Choroid plexus epithelial cell (primary cell): Measurements from ENCODE around the gene PARL.
"Not testable (repeated sequence)": the region's sequence is repeated elsewhere in the genome, so short reads cannot be mapped to it uniquely, and the experiment has no call there.

ENCODE experiments used
- DNase-seq: peaks from one replicate; pipeline ENCODE4 v3.0.0-alpha.2; 2010; ENCODE audit warnings: low read depth
- H3K4me3 ChIP-seq: 2 replicates; pipeline ENCODE4 v1.5.1; 2011; ENCODE audit warnings: low read depth, mild to moderate bottlenecking, control low read depth, low read length, moderate library complexity
- TF ChIP-seq, protein P1 (sequence below): conservative IDR thresholded peaks from 2 replicates; pipeline ENCODE4 v1.5.1; 2011; ENCODE audit warnings: low read depth, mild to moderate bottlenecking, control low read depth, inconsistent platforms, low read length, moderate library complexity

The PARL gene

DNA sequence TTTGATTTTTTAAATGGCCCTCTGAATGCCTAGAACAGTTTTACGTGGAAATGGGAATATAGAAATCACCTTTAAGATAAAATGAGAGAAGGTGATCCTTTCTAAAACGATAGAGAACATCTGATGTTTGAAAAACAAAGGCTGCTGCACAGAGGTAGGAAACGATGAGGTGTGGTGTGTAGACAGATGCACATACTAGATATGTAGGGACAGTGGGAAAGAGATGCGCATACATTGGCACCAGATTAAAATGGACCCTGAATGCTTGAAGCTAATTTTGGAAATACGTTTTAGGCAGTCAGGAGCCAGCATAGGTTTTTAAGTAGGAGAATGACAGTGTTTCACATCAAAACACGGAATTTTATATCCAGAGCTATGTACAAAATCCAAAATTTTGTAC lies 88.3 kb downstream of the PARL start:
- TF ChIP-seq, protein P1, sequence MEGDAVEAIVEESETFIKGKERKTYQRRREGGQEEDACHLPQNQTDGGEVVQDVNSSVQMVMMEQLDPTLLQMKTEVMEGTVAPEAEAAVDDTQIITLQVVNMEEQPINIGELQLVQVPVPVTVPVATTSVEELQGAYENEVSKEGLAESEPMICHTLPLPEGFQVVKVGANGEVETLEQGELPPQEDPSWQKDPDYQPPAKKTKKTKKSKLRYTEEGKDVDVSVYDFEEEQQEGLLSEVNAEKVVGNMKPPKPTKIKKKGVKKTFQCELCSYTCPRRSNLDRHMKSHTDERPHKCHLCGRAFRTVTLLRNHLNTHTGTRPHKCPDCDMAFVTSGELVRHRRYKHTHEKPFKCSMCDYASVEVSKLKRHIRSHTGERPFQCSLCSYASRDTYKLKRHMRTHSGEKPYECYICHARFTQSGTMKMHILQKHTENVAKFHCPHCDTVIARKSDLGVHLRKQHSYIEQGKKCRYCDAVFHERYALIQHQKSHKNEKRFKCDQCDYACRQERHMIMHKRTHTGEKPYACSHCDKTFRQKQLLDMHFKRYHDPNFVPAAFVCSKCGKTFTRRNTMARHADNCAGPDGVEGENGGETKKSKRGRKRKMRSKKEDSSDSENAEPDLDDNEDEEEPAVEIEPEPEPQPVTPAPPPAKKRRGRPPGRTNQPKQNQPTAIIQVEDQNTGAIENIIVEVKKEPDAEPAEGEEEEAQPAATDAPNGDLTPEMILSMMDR = no peak
- H3K4me3 ChIP-seq = no peak overlapping the region
- DNase-seq = no peak

DNA sequence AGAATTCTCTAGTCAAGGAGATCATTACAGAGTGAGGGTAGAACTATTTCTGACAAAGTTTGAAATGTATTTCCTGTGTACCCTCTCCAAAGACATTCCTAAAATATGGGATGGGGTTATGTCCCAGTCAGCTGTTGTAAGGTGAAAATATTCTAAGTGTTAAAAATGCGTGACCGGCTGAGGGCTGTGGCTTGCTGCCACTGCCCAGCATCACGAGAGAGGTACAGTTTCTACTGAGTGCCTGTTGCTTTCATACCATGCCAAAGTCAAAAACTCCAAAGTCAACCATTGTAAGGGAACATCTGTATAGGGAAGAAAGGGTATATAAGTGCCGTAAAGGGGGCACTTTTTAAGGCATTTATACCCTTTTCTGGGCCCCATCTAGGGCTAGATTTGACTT lies 90.2 kb downstream of the PARL start:
- no peak for DNase-seq
- TF ChIP-seq, protein P1 = no peak

DNA sequence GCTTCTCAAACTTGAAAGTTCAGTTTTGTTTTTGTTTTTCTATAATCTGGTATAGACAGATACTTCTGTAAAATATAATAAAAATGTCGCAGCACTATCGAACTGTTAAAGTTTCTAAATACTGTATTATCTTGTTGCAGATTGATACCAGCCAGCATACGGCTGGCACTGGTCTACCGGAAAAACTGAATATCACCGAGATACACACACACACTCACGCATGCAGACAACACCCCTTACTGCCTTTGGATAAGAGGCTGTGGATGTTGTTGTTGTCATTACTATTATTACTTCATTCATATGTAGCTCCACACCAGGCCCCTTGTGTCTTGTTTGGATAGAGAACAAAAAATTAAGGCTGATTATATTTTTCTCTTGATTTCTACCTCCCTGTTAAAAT lies 91.7 kb downstream of the PARL start:
- TF ChIP-seq, protein P1 = no peak
- no peak for DNase-seq
- H3K4me3 ChIP-seq = no peak overlapping the region

More for the DNA sequence above, 90.2 kb downstream of the PARL start:
- no peak overlapping the region for H3K4me3 ChIP-seq

DNA sequence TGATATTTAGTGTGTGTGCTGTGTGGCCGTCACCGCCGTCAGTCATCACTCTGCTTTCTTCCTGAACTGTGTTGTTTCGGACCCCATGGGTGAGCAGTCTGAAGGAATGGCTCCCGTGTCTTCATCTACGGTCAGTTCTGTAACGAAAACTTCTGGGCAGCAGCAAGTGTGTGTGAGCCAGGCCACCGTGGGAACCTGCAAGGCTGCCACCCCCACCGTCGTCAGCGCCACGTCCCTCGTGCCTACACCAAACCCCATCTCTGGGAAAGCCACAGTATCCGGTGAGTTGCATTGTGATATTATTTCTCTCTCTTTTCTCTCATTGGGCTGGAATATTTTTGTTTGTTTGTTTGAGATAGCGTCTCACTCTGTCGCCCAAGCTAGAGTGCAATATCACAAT lies 94.0 kb downstream of the PARL start:
- TF ChIP-seq, protein P1 = no peak
- H3K4me3 ChIP-seq = no peak overlapping the region
- DNase-seq = no peak

DNA sequence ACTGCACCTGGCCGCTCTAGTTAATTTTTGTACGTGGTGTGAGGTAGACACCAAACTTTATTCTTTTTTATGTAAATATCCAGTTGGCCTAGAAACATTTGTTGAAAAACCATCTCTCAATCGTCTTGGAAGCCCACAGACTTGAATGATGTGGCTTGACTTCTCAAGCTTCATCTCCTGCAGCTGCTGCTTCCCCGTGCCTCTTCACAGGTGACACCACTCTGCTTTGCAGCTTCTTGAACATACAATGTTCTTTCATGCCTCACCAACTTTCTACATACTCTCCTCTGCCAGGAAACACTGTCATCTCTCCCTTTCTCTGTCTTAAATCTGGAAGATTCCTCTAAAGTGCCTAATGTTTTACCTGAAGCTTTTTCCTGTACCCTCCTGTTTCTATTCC lies 94.9 kb downstream of the PARL start:
- DNase-seq = no peak
- no peak overlapping the region for H3K4me3 ChIP-seq
- TF ChIP-seq, protein P1 = no peak

DNA sequence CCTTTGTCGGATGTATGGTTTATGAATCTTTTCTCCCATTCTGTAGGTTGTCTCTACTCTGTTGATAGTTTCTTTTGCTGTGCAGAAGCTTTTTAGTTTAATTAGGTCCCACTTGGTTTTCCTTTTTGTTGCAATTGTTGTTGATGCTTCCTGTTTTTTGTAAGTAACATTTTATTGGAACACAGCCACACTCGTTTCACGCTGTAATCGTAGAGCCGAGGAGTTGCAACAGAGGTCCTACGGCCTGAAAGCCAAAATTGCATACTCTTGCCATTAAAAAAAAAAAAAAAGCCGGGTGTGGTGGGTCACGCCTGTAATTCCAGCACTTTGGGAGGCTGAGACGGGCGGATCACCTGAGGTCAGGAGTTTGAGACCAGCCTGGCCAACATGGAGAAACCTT lies 100.2 kb downstream of the PARL start:
- DNase-seq = not testable (repeated sequence)

DNA sequence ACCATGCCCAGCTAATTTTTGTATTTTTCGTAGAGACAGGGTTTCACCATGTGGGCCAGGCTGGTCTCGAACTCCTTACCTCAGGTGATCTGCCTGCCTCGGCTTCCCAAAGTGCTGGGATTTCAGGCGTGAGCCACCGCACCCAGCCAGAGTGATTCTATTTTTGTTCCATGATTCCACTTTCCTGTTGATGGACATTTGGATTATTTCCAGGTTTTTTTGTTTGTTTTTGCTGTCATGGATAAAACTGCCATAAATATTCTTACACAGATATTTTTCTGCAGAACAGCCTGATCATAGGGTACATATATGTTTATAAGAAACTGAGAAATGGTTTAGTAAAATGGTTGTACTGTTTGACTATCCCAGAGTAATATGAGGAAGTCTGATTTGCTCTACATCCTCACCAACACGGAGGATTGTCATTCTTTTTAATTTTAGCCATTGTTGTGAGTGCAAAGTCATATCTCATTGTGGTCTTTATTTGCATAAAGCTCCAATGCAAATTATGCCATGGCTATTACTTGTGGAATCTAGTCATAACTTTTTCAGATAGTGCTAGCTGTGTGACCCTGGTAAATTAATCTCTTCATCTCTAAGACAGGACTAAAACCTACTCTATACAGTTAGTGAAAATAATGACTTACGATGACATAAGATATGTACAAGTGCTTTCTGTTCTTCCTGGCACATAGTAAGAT lies 102.0 kb downstream of the PARL start:
- DNase-seq = peak; percentile 8
- no peak overlapping the region for H3K4me3 ChIP-seq

More for the DNA sequence above, 100.2 kb downstream of the PARL start:
- not testable (repeated sequence) for H3K4me3 ChIP-seq

More for the DNA sequence above, 102.0 kb downstream of the PARL start:
- TF ChIP-seq, protein P1 = no peak
